GM08714 (cell line): ENCODE measurements around the gene PPEF1.
"Not testable (repeated sequence)": the region's sequence is repeated elsewhere in the genome, so short reads cannot be mapped to it uniquely, and the experiment has no call there.

Experiments
- H3K4me3 ChIP-seq: fragments of 200-500 bp; sonication (Bioruptor generic); 2 replicates; pipeline ENCODE4 v1.5.1; 2014; ENCODE audit warnings: mild to moderate bottlenecking, low read length, inconsistent platforms
- ZNF274 ChIP-seq: IDR thresholded peaks from 2 replicates; pipeline ENCODE4 v1.6.1; 2012; ENCODE audit warnings: mild to moderate bottlenecking, low read depth, low read length

PPEF1 gene

GRCh38 chrX:18793601-18794089 lies 86.2 kb downstream of the PPEF1 start:
- no peak overlapping the region for H3K4me3 ChIP-seq
- no peak for TF ChIP-seq ZNF274

GRCh38 chrX:18797141-18797540 lies 89.7 kb downstream of the PPEF1 start:
- TF ChIP-seq ZNF274 = no peak

GRCh38 chrX:18799911-18800310 lies 92.5 kb downstream of the PPEF1 start:
- H3K4me3 ChIP-seq = no peak overlapping the region
- no peak for TF ChIP-seq ZNF274

More at GRCh38 chrX:18797141-18797540, 89.7 kb downstream of the PPEF1 start:
- H3K4me3 ChIP-seq = no peak overlapping the region

- TF ChIP-seq ZNF274 = no peak
- H3K4me3 ChIP-seq = no peak overlapping the region
Observed at GRCh38 chrX:18809641-18810040, 102.2 kb downstream of the PPEF1 start.

GRCh38 chrX:18810416-18810815 lies 103.0 kb downstream of the PPEF1 start:
- H3K4me3 ChIP-seq = no peak overlapping the region
- TF ChIP-seq ZNF274 = no peak

- no peak overlapping the region for H3K4me3 ChIP-seq
- no peak for TF ChIP-seq ZNF274
Observed at GRCh38 chrX:18825375-18825774, 117.9 kb downstream of the PPEF1 start.

GRCh38 chrX:18828832-18829404 lies 121.5 kb downstream of the PPEF1 start:
- TF ChIP-seq ZNF274 = no peak
- H3K4me3 ChIP-seq = no peak overlapping the region

GRCh38 chrX:18833071-18833731 lies 125.8 kb downstream of the PPEF1 start:
- no peak for TF ChIP-seq ZNF274
- H3K4me3 ChIP-seq = no peak overlapping the region

GRCh38 chrX:18847901-18848300 lies 140.5 kb downstream of the PPEF1 start:
- not testable (repeated sequence) for H3K4me3 ChIP-seq

GRCh38 chrX:18855919-18856644 lies 148.6 kb downstream of the PPEF1 start:
- no peak for TF ChIP-seq ZNF274
- H3K4me3 ChIP-seq = no peak overlapping the region

GRCh38 chrX:18856645-18856997 lies 149.2 kb downstream of the PPEF1 start:
- TF ChIP-seq ZNF274 = no peak
- H3K4me3 ChIP-seq = no peak overlapping the region

GRCh38 chrX:18861511-18861910 lies 154.1 kb downstream of the PPEF1 start:
- no peak for TF ChIP-seq ZNF274
- H3K4me3 ChIP-seq = no peak overlapping the region

GRCh38 chrX:18864390-18864920 lies 157.0 kb downstream of the PPEF1 start:
- TF ChIP-seq ZNF274 = no peak
- no peak overlapping the region for H3K4me3 ChIP-seq

- no peak overlapping the region for H3K4me3 ChIP-seq
- TF ChIP-seq ZNF274 = no peak
Observed at GRCh38 chrX:18871161-18871890, 163.9 kb downstream of the PPEF1 start.
